ENCODE measurements around the gene SH2D7.

SH2D7 gene

GRCh38 chr15:78060232-78060631 is 32.1 kb upstream of the SH2D7 start:
- DNase-seq = no peak

GRCh38 chr15:78061963-78062427 is 30.4 kb upstream of the SH2D7 start:
- peak; percentile 46 for DNase-seq

- DNase-seq = no peak
Observed at GRCh38 chr15:78063217-78063616, 29.1 kb upstream of the SH2D7 start.

GRCh38 chr15:78063970-78064385 is 28.4 kb upstream of the SH2D7 start:
- no peak for DNase-seq

- no peak for DNase-seq
Observed at GRCh38 chr15:78064544-78064943, 27.8 kb upstream of the SH2D7 start.

GRCh38 chr15:78065284-78065872 is 27.0 kb upstream of the SH2D7 start:
- no peak for DNase-seq

- DNase-seq = no peak
Observed at GRCh38 chr15:78065973-78066946, 26.1 kb upstream of the SH2D7 start.

GRCh38 chr15:78067328-78068228 is 24.8 kb upstream of the SH2D7 start:
- peak; percentile 28 for DNase-seq

- no peak for DNase-seq
Observed at GRCh38 chr15:78069052-78069414, 23.3 kb upstream of the SH2D7 start.

- no peak for DNase-seq
Observed at GRCh38 chr15:78069462-78070029, 22.8 kb upstream of the SH2D7 start.

- no peak for DNase-seq
Observed at GRCh38 chr15:78070049-78070700, 22.2 kb upstream of the SH2D7 start.

- no peak for DNase-seq
Observed at GRCh38 chr15:78071383-78071782, 21.0 kb upstream of the SH2D7 start.

GRCh38 chr15:78072080-78072892 is 20.1 kb upstream of the SH2D7 start:
- no peak for DNase-seq

- no peak for DNase-seq
Observed at GRCh38 chr15:78073046-78073787, 19.1 kb upstream of the SH2D7 start.

GRCh38 chr15:78075490-78076230 is 16.7 kb upstream of the SH2D7 start:
- peak; percentile 61 for DNase-seq

- no peak for DNase-seq
Observed at GRCh38 chr15:78076231-78077052, 15.9 kb upstream of the SH2D7 start.

- DNase-seq = peak; percentile 81
Observed at GRCh38 chr15:78077053-78077870, 15.1 kb upstream of the SH2D7 start, which contains the start of gene TBC1D2B. TBC1D2B (minus strand) TSS chr15:78077711; CDS start chr15:78077652, 59 bp downstream.

Measured in right kidney (tissue), 1 donor.